HL-60 (cell line): Measurements from ENCODE around the gene SARNP.

Source experiments
- CTCF ChIP-seq: IDR thresholded peaks from one replicate; pipeline ENCODE4 v1.5.1; 2011; ENCODE audit warnings: low read length, control low read depth, inconsistent platforms; ENCODE audit not compliant: insufficient read depth
- POLR2AphosphoS5 ChIP-seq: IDR thresholded peaks from 2 replicates; pipeline ENCODE4 v1.6.1; 2012; ENCODE audit warnings: low read depth

GRCh38 chr12:55723516-55724225 is 93.9 kb downstream of the SARNP start:
- no peak for TF ChIP-seq CTCF
- TF ChIP-seq POLR2AphosphoS5 = no peak
